ENCODE measurements around the gene FCAR.
"Not testable (repeated sequence)": the region's sequence is repeated elsewhere in the genome, so short reads cannot be mapped to it uniquely, and the experiment has no call there.

DNA sequence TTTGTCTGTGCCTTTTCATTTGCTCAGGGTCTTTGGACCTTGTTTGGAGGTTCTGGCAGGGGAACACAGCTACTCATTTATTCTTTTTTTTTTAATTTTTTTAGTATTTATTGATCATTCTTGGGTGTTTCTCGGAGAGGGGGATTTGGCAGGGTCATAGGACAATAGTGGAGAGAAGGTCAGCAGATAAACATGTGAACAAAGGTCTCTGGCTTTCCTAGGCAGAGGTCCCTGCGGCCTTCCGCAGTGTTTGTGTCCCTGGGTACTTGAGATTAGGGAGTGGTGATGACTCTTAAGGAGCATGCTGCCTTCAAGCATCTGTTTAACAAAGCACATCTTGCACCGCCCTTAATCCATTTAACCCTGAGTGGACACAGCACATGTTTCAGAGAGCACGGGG, 33.9 kb downstream of the FCAR start:
- TF ChIP-seq CTCF (conservative IDR thresholded peaks at IDR 0.05; ENCODE audit: low read depth, low read length); FOS (IDR thresholded peaks at IDR 0.05; ENCODE audit: low read depth, low read length); POLR2A (IDR thresholded peaks at IDR 0.05; ENCODE audit: low read depth, low read length); MXI1 (IDR thresholded peaks at IDR 0.05; ENCODE audit: borderline replicate concordance, low read depth, low read length); CEBPB (IDR thresholded peaks at IDR 0.05; ENCODE audit: low read depth, low read length); MAFK (IDR thresholded peaks at IDR 0.05; ENCODE audit: low read depth, low read length); RFX5 (IDR thresholded peaks at IDR 0.05; ENCODE audit: low read depth, low read length): not testable (repeated sequence)
- TF ChIP-seq, protein P1, sequence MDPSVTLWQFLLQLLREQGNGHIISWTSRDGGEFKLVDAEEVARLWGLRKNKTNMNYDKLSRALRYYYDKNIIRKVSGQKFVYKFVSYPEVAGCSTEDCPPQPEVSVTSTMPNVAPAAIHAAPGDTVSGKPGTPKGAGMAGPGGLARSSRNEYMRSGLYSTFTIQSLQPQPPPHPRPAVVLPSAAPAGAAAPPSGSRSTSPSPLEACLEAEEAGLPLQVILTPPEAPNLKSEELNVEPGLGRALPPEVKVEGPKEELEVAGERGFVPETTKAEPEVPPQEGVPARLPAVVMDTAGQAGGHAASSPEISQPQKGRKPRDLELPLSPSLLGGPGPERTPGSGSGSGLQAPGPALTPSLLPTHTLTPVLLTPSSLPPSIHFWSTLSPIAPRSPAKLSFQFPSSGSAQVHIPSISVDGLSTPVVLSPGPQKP (IDR thresholded peaks at IDR 0.05; ENCODE audit: borderline replicate concordance, low read depth, low read length), result not testable (repeated sequence)
